ENCODE measurements around the gene STAB1.

Gene STAB1

GRCh38 chr3:52563984-52564383 lies 68.8 kb downstream of the STAB1 start:
- DNase-seq (ENCODE audit: low read depth), result no peak

- DNase-seq (ENCODE audit: low read depth), result no peak
Measured at GRCh38 chr3:52568069-52568468, 72.9 kb downstream of the STAB1 start.

- no peak for DNase-seq (ENCODE audit: low read depth)
Measured at GRCh38 chr3:52570076-52570475, 74.9 kb downstream of the STAB1 start.

DNA sequence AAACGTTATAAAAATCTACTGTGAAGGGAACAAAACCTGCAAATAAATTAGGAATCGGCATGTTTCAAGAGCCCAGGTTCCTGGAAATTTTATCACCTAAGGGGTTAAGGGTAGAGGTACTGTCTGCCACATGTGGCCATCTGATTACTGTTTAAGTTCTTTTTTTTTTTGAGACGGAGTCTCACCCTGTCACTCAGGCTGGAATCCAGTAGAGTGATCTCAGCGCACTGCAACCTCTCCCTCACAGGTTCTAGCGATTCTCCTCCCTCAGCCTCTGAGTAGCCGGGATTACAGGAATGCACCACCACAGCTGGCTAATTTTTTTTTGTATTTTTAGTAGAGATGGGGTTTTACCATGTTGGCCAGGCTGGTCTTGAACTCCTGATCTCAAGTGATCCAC lies 77.1 kb downstream of the STAB1 start:
- no peak for DNase-seq (ENCODE audit: low read depth)
